ENCODE data around the gene TMEM190. TPM values are rescaled to one million over a fixed set of nuclear protein-coding genes. Genes with fewer than 3 reads are reported as not detected.

TMEM190 gene
- total and polyA plus RNA-seq, 9 of the 15 experiments (the other 6 are each of a cell fraction or from before 2014, with no cell fraction given): not detected

DNA sequence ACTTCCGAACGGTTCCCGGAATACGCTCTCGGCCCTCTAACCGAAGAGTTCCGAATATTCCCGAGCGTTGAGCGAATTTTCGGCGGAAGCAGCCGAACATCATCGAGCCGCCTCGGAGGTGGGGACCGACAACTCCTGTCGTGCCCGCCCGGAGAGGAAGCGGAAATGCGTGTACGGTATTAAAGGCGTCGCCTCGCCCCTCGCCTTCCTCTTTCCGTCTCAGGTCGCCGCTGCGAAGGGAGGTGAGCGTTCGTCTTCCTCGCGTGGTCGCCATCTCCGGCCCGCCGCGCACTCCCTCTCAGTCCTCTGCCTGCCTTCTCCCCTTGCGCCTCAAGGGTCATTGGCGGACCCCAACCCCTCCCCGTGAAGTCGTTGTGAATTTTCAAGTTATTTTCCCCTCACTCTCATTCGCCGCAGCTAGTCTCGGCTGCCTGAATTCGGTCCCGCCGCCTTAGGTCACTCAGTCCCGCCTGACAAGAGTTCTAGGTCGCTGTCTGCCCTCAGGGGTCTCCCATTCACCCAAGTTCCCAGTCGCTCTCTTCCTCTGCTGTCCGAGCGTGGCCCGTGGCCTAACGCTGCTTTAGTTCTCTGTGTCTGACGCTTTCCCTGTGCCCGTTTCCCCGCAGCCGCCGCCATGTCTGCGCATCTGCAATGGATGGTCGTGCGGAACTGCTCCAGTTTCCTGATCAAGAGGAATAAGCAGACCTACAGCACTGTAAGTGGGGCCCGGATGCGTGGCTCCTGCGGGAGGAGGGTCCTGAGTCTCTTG, 9.3 kb downstream of the TMEM190 start, which contains the start of gene RPL28 (continued):
- TF ChIP-seq HNRNPLL (IDR thresholded peaks at IDR 0.05; ENCODE audit: low read depth, low read length, poor library complexity, severe bottlenecking) (no peak), RBBP5 (IDR thresholded peaks at IDR 0.05; ENCODE audit: borderline replicate concordance, insufficient read depth, low read length, poor library complexity, severe bottlenecking) (peak; percentile 76), GTF2E2 (tag; IDR thresholded peaks at IDR 0.05) (peak; percentile 95; the same call in 1 of the 2 replicates), NONO (IDR thresholded peaks at IDR 0.05; ENCODE audit: low read depth in 2 of 2, low read length in 1 of 2) (peak in 1 of 2 experiments; percentile 81; a peak in 2 of 4 replicates), CBX2 (IDR thresholded peaks at IDR 0.05; ENCODE audit: insufficient read depth, low read length, poor library complexity, severe bottlenecking) (no peak), HMGN3 (IDR thresholded peaks at IDR 0.05; ENCODE audit: borderline replicate concordance, extremely low read depth, insufficient read length, low read depth, low read length) (no peak), ZNF224 (CRISPR knock-in tag; IDR thresholded peaks at IDR 0.05) (no peak), HDAC1 (IDR thresholded peaks at IDR 0.05) (peak in 1 of 2 experiments; percentile 90; a peak in 2 of 4 replicates), HDAC2 (IDR thresholded peaks at IDR 0.05) (no peak), POU5F1 (IDR thresholded peaks at IDR 0.05; ENCODE audit: borderline replicate concordance, low read depth, low read length, partially characterized antibody) (no peak), KAT7 (CRISPR knock-in tag; IDR thresholded peaks at IDR 0.05; ENCODE audit: borderline replicate concordance) (peak; percentile 61; the same call in 1 of the 2 replicates), SIN3B (IDR thresholded peaks at IDR 0.05; ENCODE audit: low read depth) (peak; percentile 32; the same call in 1 of the 2 replicates), ZC3H4 (CRISPR knock-in tag; IDR thresholded peaks at IDR 0.05; ENCODE audit: borderline replicate concordance) (no peak)
- TF ChIP-seq, protein P1, sequence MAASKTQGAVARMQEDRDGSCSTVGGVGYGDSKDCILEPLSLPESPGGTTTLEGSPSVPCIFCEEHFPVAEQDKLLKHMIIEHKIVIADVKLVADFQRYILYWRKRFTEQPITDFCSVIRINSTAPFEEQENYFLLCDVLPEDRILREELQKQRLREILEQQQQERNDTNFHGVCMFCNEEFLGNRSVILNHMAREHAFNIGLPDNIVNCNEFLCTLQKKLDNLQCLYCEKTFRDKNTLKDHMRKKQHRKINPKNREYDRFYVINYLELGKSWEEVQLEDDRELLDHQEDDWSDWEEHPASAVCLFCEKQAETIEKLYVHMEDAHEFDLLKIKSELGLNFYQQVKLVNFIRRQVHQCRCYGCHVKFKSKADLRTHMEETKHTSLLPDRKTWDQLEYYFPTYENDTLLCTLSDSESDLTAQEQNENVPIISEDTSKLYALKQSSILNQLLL (CRISPR knock-in tag; IDR thresholded peaks at IDR 0.05; ENCODE audit: borderline replicate concordance): no peak
- TF ChIP-seq, protein P2, sequence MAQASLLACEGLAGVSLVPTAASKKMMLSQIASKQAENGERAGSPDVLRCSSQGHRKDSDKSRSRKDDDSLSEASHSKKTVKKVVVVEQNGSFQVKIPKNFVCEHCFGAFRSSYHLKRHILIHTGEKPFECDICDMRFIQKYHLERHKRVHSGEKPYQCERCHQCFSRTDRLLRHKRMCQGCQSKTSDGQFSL (CRISPR knock-in tag; IDR thresholded peaks at IDR 0.05): no peak
- TF ChIP-seq, protein P2 (tag; IDR thresholded peaks at IDR 0.05): no peak
- TF ChIP-seq, protein P3, sequence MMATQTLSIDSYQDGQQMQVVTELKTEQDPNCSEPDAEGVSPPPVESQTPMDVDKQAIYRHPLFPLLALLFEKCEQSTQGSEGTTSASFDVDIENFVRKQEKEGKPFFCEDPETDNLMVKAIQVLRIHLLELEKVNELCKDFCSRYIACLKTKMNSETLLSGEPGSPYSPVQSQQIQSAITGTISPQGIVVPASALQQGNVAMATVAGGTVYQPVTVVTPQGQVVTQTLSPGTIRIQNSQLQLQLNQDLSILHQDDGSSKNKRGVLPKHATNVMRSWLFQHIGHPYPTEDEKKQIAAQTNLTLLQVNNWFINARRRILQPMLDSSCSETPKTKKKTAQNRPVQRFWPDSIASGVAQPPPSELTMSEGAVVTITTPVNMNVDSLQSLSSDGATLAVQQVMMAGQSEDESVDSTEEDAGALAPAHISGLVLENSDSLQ (IDR thresholded peaks at IDR 0.05): peak; percentile 79
- TF ChIP-seq, protein P4, sequence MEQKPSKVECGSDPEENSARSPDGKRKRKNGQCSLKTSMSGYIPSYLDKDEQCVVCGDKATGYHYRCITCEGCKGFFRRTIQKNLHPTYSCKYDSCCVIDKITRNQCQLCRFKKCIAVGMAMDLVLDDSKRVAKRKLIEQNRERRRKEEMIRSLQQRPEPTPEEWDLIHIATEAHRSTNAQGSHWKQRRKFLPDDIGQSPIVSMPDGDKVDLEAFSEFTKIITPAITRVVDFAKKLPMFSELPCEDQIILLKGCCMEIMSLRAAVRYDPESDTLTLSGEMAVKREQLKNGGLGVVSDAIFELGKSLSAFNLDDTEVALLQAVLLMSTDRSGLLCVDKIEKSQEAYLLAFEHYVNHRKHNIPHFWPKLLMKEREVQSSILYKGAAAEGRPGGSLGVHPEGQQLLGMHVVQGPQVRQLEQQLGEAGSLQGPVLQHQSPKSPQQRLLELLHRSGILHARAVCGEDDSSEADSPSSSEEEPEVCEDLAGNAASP (IDR thresholded peaks at IDR 0.05): no peak
- TF ChIP-seq, protein P5, sequence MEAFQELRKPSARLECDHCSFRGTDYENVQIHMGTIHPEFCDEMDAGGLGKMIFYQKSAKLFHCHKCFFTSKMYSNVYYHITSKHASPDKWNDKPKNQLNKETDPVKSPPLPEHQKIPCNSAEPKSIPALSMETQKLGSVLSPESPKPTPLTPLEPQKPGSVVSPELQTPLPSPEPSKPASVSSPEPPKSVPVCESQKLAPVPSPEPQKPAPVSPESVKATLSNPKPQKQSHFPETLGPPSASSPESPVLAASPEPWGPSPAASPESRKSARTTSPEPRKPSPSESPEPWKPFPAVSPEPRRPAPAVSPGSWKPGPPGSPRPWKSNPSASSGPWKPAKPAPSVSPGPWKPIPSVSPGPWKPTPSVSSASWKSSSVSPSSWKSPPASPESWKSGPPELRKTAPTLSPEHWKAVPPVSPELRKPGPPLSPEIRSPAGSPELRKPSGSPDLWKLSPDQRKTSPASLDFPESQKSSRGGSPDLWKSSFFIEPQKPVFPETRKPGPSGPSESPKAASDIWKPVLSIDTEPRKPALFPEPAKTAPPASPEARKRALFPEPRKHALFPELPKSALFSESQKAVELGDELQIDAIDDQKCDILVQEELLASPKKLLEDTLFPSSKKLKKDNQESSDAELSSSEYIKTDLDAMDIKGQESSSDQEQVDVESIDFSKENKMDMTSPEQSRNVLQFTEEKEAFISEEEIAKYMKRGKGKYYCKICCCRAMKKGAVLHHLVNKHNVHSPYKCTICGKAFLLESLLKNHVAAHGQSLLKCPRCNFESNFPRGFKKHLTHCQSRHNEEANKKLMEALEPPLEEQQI (IDR thresholded peaks at IDR 0.05): no peak

Measured in K562 (cell line).